ENCODE data around the gene SYT11.

DNA sequence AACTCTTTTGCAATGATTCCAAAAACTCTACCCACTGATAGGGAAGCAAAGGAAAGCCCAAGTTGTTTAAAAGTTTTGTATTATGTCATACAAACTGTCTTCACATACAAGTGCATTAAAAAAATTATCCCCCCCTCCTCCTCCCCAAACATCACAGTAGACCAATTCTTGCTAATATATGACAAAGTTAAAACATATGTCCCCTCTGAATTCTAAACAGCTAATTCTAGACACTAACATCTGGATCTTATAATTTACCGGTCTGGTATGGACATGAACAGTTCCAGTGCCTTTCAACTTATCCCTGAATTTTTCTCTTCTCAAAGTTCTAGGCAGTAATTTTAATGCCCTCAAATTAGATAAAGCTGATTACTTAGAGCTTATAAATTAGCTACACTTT, 38.4 kb downstream of the SYT11 start:
- TF ChIP-seq POLR2A (IDR thresholded peaks at IDR 0.05; ENCODE audit: low read length), result no peak
- TF ChIP-seq GATA1 (IDR thresholded peaks at IDR 0.05; ENCODE audit: low read depth, low read length), result no peak

Measured in erythroblast (primary cell).